ENCODE measurements around the gene ARHGEF10L.
"Not testable (repeated sequence)": the region's sequence is repeated elsewhere in the genome, so short reads cannot be mapped to it uniquely, and the experiment has no call there.

Gene ARHGEF10L

GRCh38 chr1:17616731-17617279, 77.3 kb downstream of the ARHGEF10L start:
- no peak for DNase-seq

- DNase-seq = peak; percentile 20
Measured at GRCh38 chr1:17617787-17618557, 78.5 kb downstream of the ARHGEF10L start.

GRCh38 chr1:17618558-17619247, 79.2 kb downstream of the ARHGEF10L start:
- no peak for DNase-seq

GRCh38 chr1:17620448-17620847, 81.0 kb downstream of the ARHGEF10L start:
- DNase-seq = no peak

GRCh38 chr1:17621691-17622090, 82.2 kb downstream of the ARHGEF10L start:
- no peak for DNase-seq

- no peak for DNase-seq
Measured at GRCh38 chr1:17622823-17623222, 83.3 kb downstream of the ARHGEF10L start.

- no peak for DNase-seq
Measured at GRCh38 chr1:17624611-17625233, 85.2 kb downstream of the ARHGEF10L start.

- DNase-seq = no peak
Measured at GRCh38 chr1:17627239-17628052, 87.9 kb downstream of the ARHGEF10L start.

- not testable (repeated sequence) for DNase-seq
Measured at GRCh38 chr1:17629046-17629445, 89.5 kb downstream of the ARHGEF10L start.

- no peak for DNase-seq
Measured at GRCh38 chr1:17629460-17629859, 90.0 kb downstream of the ARHGEF10L start.

- DNase-seq = peak; percentile 77
Measured at GRCh38 chr1:17630048-17630830, 90.7 kb downstream of the ARHGEF10L start.

- DNase-seq = no peak
Measured at GRCh38 chr1:17630986-17631385, 91.5 kb downstream of the ARHGEF10L start.

GRCh38 chr1:17631410-17631809, 91.9 kb downstream of the ARHGEF10L start:
- no peak for DNase-seq

- no peak for DNase-seq
Measured at GRCh38 chr1:17632106-17632505, 92.6 kb downstream of the ARHGEF10L start.

GRCh38 chr1:17632541-17633184, 93.2 kb downstream of the ARHGEF10L start:
- no peak for DNase-seq

GRCh38 chr1:17633654-17634053, 94.2 kb downstream of the ARHGEF10L start:
- no peak for DNase-seq

GRCh38 chr1:17635276-17635675, 95.8 kb downstream of the ARHGEF10L start:
- DNase-seq = no peak

GRCh38 chr1:17635811-17636210, 96.3 kb downstream of the ARHGEF10L start:
- peak; percentile 77 for DNase-seq

GRCh38 chr1:17636612-17637011, 97.1 kb downstream of the ARHGEF10L start:
- DNase-seq = no peak

- no peak for DNase-seq
Measured at GRCh38 chr1:17637055-17637454, 97.6 kb downstream of the ARHGEF10L start.

GRCh38 chr1:17639703-17640340, 100.3 kb downstream of the ARHGEF10L start:
- DNase-seq = no peak

Data from CD4-positive, alpha-beta T cell treated with Interferon gamma for 1 hour (primary cell).